Heart right ventricle (tissue), 16 donors: Measurements from ENCODE around the gene TAPT1. TPM values are rescaled to one million over a fixed set of nuclear protein-coding genes. Genes with fewer than 3 reads are reported as not detected.

Experiments
- ATAC-seq, 8 donors: fragments of 200-7000 bp; cut with Tn5 transposase; one replicate each; pipeline ENCODE4 v1.9.1; 2020; ENCODE audit warnings: mild to moderate bottlenecking in 8 of 8, moderate library complexity in 8 of 8, moderate number of reproducible peaks in 1 of 8
- DNase-seq, 2 donors: peaks; one replicate each; pipeline ENCODE4 v3.0.0-alpha.2; 2020
- H3K27ac ChIP-seq, 10 donors: fragments of 200-600 bp; sonication (generic) in 2 of 10; one replicate each; pipeline versions ENCODE4 v1.5.0 to v1.8.0; 2020 to 2022; ENCODE audit warnings: mild to moderate bottlenecking in 3 of 10
- H3K27me3 ChIP-seq, 7 donors: fragments of 200-600 bp; one replicate each; pipeline ENCODE4 v1.8.0; 2021 to 2022; ENCODE audit warnings: mild to moderate bottlenecking in 2 of 7
- H3K36me3 ChIP-seq, 9 donors: fragments of 200-600 bp; sonication (generic) in 1 of 9; one replicate each; pipeline versions ENCODE4 v1.5.0 to v1.8.0; 2020 to 2022; ENCODE audit warnings: mild to moderate bottlenecking in 2 of 9
- H3K4me1 ChIP-seq, 9 donors: fragments of 200-600 bp; sonication (generic) in 1 of 9; one replicate each; pipeline versions ENCODE4 v1.5.0 to v1.8.0; 2020 to 2022; ENCODE audit warnings: mild to moderate bottlenecking in 4 of 9
- H3K4me3 ChIP-seq, 10 donors: fragments of 200-600 bp; sonication (generic) in 2 of 10; one replicate each; pipeline versions ENCODE4 v1.5.0 to v1.8.0; 2020 to 2022; ENCODE audit warnings: mild to moderate bottlenecking in 7 of 10, moderate library complexity in 2 of 10
- H3K9me3 ChIP-seq, 11 donors: fragments of 200-600 bp in 10 of 11; sonication (generic) in 2 of 11; one replicate each; pipeline versions ENCODE4 v1.5.0 to v1.8.0; 2013 to 2022; ENCODE audit warnings: mild to moderate bottlenecking in 2 of 11, control low read depth in 1 of 11, moderate library complexity in 1 of 11
- WGBS, 2 donors: extraction: QIAGEN DNeasy Blood & Tissue Kit; methylation state at CpG; one replicate each; pipeline ENCODE4 v1.1.7; 2013; ENCODE audit warnings: inconsistent platforms in 1 of 2; 5-methylcytosine and 5-hydroxymethylcytosine counted together
- intact Hi-C, 10 donors: fragments of 100-400 bp; cut with DNase I; formaldehyde crosslinking; loops; one replicate each; pipeline versions ENCODE4 v1.11.1 to v1.14.2; 2022
- polyA plus RNA-seq, 2 donors: library from polyadenylated mRNA; stranded (reverse); fragments of 200-250 nt; gene quantifications; one replicate each; pipeline ENCODE4 v1.2.3, GENCODE V29; 2013
- total RNA-seq, 10 donors: library from RNA; stranded (reverse); fragmentation: NEBNext Ultra II Directional in 3 of 10; extraction: Animal tissue kit (Norgen Biotek cat#: 25700) in 3 of 10; gene quantifications; one replicate each; pipeline versions ENCODE4 v1.2.1 to v1.2.4, GENCODE V29; 2021 to 2023
- TF ChIP-seq, protein P1 (sequence below), 9 donors: fragments of 200-600 bp; sonication (generic) in 2 of 9; IDR thresholded peaks; one replicate each; pipeline versions ENCODE4 v1.5.0 to v1.8.0; 2021 to 2022; ENCODE audit warnings: antibody characterized with exemption in 9 of 9, mild to moderate bottlenecking in 5 of 9, moderate library complexity in 1 of 9
- donor health status: Arrhythmogenic right ventricular cardiomyopathy.
- donor health status: ischemic (EF 13 %, LVEDD 7.1; RV severe dilation, severe dysfunction).
- donor health status: healthy with polysubstance abuse.
- donor health status: DM: no; HTN: yes; CAD: no.
- donor health status: DM: no; HTN: no; CAD: no.
- donor health status: ischemic (EF 25% LVEDD 6.9; RV normal size, moderate dysfunction).
- donor health status: ischemic (EF 25% LVEDD 5.7; RV mildly dilated, moderate dysfunction).
- donor health status: healthy.
- donor health status: DM: yes; HTN: yes; CAD: no.
- donor health status: Ischemic cardiomyopathy.
- donor health status: ischemic (EF 35%, LVEDD 5.7; RV mildly dilated, moderate dysfunction).
- donor health status: nonischemic (EF 11% LVEDD 7.7; RV severe dilation, severe dysfunction).
- donor health status: DM: yes; HTN: yes; CAD: no.
- donor health status: PGD.
- donor health status: ischemic (EF 29% LVEDD 5.4; RV normal size, mild dysfunction).
- donor health status: nonischemic (EF 23%, LVEDD 6.1; RV moderate dilation, normal function).

TAPT1 gene
- total and polyA plus RNA-seq, 12 donors: 14.3 to 44.8 (median 35.6) TPM

DNA sequence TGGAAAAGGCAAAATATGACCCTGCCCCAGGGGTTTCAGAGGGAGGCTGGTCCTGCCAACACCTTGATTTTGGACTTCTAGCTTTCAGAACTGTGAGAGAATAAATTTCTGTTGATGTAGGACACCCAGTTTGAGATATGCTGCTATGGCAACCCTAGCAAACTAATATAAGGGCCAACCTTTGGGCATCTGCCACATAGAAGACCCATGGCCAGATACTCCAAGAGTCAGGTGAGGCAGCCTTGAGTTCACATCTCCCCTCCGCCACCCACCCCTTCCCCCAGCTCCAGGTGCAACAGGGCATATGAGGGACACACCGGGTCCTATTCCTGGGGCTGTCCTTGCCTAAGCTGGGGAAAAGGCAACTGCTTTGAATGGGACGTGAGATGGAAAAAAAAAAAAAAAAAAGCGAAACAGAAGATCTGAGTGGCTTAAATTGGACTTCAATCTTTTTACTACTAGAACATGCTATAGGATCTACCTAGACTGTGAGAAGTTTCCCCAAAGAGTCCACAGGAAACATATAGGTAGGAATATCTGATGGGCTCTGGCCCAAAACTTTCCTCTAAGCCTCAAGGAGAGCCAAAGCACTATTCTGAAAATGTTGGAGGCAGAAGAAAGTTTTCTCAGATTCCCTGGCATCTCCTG is 85.9 kb downstream of the TAPT1 start:
- no peaks in the 10 kb centered on the region for H3K27me3 ChIP-seq
- 95 to 97% methylated on average over 4 of the region's 4 CpGs for WGBS, 2 donors
- H3K27ac ChIP-seq: no peak overlapping the region
- peaks cover 0 to 6% (median 0%) of the 10 kb centered on the region in 9 donors for H3K4me1 ChIP-seq
- no peak for ATAC-seq
- TF ChIP-seq, protein P1, sequence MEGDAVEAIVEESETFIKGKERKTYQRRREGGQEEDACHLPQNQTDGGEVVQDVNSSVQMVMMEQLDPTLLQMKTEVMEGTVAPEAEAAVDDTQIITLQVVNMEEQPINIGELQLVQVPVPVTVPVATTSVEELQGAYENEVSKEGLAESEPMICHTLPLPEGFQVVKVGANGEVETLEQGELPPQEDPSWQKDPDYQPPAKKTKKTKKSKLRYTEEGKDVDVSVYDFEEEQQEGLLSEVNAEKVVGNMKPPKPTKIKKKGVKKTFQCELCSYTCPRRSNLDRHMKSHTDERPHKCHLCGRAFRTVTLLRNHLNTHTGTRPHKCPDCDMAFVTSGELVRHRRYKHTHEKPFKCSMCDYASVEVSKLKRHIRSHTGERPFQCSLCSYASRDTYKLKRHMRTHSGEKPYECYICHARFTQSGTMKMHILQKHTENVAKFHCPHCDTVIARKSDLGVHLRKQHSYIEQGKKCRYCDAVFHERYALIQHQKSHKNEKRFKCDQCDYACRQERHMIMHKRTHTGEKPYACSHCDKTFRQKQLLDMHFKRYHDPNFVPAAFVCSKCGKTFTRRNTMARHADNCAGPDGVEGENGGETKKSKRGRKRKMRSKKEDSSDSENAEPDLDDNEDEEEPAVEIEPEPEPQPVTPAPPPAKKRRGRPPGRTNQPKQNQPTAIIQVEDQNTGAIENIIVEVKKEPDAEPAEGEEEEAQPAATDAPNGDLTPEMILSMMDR (IDR thresholded peaks at IDR 0.05): no peak
- H3K4me3 ChIP-seq: no peak overlapping the region
- no peak for DNase-seq
- H3K36me3 ChIP-seq: no peaks in the 10 kb centered on the region
- intact Hi-C loops: no loop called here
- peaks cover 0 to 26% (median 15%) of the 10 kb centered on the region in 11 donors for H3K9me3 ChIP-seq

- intact Hi-C loops: no loop called here
- H3K4me3 ChIP-seq: no peak overlapping the region
- no peaks in the 10 kb centered on the region for H3K36me3 ChIP-seq
- TF ChIP-seq, protein P1 (IDR thresholded peaks at IDR 0.05): no peak
- peaks cover 0 to 6% (median 0%) of the 10 kb centered on the region in 9 donors for H3K4me1 ChIP-seq
- 93 to 95% methylated on average over 8 of the region's 8 CpGs for WGBS, 2 donors
- H3K27ac ChIP-seq: no peak overlapping the region
- no peak for DNase-seq
- H3K27me3 ChIP-seq: no peaks in the 10 kb centered on the region
- no peak for ATAC-seq
- peaks cover 0 to 16% (median 5%) of the 10 kb centered on the region in 11 donors for H3K9me3 ChIP-seq
These were observed 87.0 kb downstream of the TAPT1 start for GRCh38 chr4:16139066-16139945.

- DNase-seq (no peak), ATAC-seq (no peak)
- 94 to 95% methylated on average over 5 of the region's 5 CpGs for WGBS, 2 donors
- TF ChIP-seq, protein P1 (IDR thresholded peaks at IDR 0.05): no peak
- Histone ChIP-seq H3K27me3 (no peaks in the 10 kb centered on the region), H3K9me3 (peaks cover 0 to 4% (median 0%) of the 10 kb centered on the region in 11 donors), H3K27ac (no peak overlapping the region), H3K4me3 (no peak overlapping the region), H3K36me3 (no peaks in the 10 kb centered on the region), H3K4me1 (peaks cover 0 to 6% (median 0%) of the 10 kb centered on the region in 9 donors)
- intact Hi-C loops: no loop called here
These were observed 89.4 kb downstream of the TAPT1 start for GRCh38 chr4:16136827-16137226.

DNA sequence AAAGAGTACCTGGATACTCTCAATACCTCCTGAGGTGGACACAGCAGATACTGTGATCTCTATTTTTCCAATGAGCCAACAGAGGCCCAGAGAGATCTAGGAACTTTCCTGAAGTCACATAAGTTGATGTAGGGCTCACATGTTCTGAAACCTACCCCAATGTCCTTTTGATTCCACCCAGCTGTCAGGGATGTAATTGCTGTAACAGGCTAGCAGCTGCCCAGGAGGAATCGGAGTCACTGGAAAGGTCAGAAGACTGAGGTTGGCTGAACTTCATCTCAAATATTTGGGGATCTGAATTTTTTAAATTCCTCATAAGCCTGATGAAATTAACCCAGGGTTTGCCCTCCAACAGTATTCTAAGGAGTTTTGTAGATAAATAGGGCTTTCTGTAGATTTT is 90.0 kb downstream of the TAPT1 start:
- TF ChIP-seq, protein P1 (IDR thresholded peaks at IDR 0.05): no peak
- DNase-seq (no peak), ATAC-seq (no peak)
- Histone ChIP-seq H3K36me3 (no peaks in the 10 kb centered on the region), H3K27ac (no peak overlapping the region), H3K27me3 (no peaks in the 10 kb centered on the region), H3K4me1 (peaks cover 0 to 6% (median 0%) of the 10 kb centered on the region in 9 donors), H3K4me3 (no peak overlapping the region), H3K9me3 (peaks cover 0 to 2% (median 0%) of the 10 kb centered on the region in 11 donors)
- intact Hi-C loops: no loop called here
- WGBS, 2 donors: 0 to 31% methylated on average over 1 of the region's 1 CpG
